Spleen (tissue), 7 donors: ENCODE data around the gene RBM17.
A peak's percentile ranks its signal among the peaks of the same experiment; 100 is the strongest.

Experiments used
- POLR2A ChIP-seq, 3 donors: fragments of 450-650 bp; IDR thresholded peaks; one replicate each; pipeline ENCODE4 v1.5.1; 2017; ENCODE audit warnings: antibody characterized with exemption in 3 of 3, mild to moderate bottlenecking in 1 of 3
- POLR2AphosphoS5 ChIP-seq, 3 donors: sonication (generic); formaldehyde crosslinking; IDR thresholded peaks; one replicate each; pipeline ENCODE4 v1.5.1; 2017; ENCODE audit warnings: antibody characterized with exemption in 3 of 3
- TF ChIP-seq, protein P1 (sequence below), 11 experiments: fragments of 200-600 bp in 7 of 11; fragments of 450-650 bp in 4 of 11; sonication (generic) in 4 of 11; IDR thresholded peaks in 8 of 11; conservative IDR thresholded peaks in 3 of 11; 1 replicate in 7 of 11; 2 replicates in 4 of 11; pipeline versions ENCODE4 v1.4.0 to v1.8.0; 2016 to 2021; ENCODE audit warnings: antibody characterized with exemption in 11 of 11, inconsistent platforms in 4 of 11, mild to moderate bottlenecking in 1 of 11
- donor health status: DM: no; HTN: no; CAD: no; lungs with moderate emphysema.
- donor health status: DM: no; HTN: no; CAD: no.
- donor health status: DM: no; HTN: no; CAD: no.

DNA sequence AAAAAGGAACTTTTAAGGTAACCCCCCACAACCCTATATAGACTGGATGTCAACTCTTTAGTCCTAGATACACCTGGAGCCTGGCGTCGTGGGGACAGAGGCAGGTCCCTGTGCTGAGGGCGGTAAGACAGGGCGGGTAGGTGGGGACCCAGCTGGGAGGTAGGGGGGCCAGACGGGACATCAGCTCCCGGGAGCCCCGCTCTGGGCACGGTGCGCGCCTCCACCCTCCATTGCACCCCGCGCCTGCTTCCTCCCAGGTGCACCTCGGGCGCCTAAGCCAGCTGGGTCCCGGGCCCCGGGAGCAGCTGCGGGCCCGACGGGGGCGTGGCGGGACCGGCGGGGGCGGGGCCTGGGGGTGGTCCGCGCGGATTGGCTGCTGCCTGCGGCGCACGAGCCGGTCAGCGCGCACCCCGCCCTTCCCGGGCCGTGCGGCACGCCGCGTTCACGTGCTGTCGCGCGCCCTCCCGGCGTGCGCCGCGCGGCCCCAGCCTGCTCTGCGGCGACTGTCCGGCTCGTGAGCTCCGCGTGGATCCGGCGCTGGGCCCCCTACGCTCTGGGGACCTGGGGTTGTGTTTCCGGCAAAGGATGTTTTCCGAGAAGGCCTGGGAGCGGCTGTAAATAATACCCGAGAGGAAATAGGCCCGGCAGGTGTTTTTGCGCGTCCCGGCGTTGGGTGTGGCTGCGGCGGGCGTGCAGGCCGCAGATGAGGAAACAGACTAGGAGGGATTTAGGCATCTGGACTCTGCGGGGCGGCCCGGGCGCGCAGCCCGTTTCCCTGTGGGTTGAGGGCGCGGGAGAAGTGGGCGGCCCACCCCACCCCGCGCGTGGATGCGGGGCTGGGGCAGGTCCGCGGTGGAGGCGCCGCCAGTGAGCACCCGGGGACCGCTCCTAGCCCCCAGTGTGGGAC, 74.8 kb downstream of the RBM17 start:
- TF ChIP-seq, protein P1, sequence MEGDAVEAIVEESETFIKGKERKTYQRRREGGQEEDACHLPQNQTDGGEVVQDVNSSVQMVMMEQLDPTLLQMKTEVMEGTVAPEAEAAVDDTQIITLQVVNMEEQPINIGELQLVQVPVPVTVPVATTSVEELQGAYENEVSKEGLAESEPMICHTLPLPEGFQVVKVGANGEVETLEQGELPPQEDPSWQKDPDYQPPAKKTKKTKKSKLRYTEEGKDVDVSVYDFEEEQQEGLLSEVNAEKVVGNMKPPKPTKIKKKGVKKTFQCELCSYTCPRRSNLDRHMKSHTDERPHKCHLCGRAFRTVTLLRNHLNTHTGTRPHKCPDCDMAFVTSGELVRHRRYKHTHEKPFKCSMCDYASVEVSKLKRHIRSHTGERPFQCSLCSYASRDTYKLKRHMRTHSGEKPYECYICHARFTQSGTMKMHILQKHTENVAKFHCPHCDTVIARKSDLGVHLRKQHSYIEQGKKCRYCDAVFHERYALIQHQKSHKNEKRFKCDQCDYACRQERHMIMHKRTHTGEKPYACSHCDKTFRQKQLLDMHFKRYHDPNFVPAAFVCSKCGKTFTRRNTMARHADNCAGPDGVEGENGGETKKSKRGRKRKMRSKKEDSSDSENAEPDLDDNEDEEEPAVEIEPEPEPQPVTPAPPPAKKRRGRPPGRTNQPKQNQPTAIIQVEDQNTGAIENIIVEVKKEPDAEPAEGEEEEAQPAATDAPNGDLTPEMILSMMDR (IDR thresholded peaks at IDR 0.05 in 8 of 11, conservative IDR thresholded peaks at IDR 0.05 in 3 of 11) = no peak
- TF ChIP-seq POLR2A (IDR thresholded peaks at IDR 0.05) = peak in 1 of 3 donors; percentile 53
- TF ChIP-seq POLR2AphosphoS5 (IDR thresholded peaks at IDR 0.05) = peak; percentile 92 to 96 (median 93)
